ENCODE data around the gene AP3D1. TPM values are rescaled to one million over a fixed set of nuclear protein-coding genes. Genes with fewer than 3 reads are reported as not detected.

Gene AP3D1
- total and polyA plus RNA-seq, 4 donors: 21.7 to 79.8 (median 59.6) TPM

- peak overlapping the region; percentile 86 to 87 for H3K9ac ChIP-seq (ENCODE audit: low read depth in 1 of 2, low read length in 2 of 2)
- 28% methylated on average over 24 of the region's 24 CpGs for whole genome bisulfite sequencing
- H3K4me1 ChIP-seq (ENCODE audit: control insufficient read depth in 4 of 4, insufficient read depth in 4 of 4, low read length in 3 of 4): peaks cover 11 to 41% (median 24%) of the 10 kb centered on the region in 4 donors
Measured at GRCh38 chr19:2059422-2060201, 91.8 kb downstream of the AP3D1 start.

More at GRCh38 chr19:2059422-2060201, 91.8 kb downstream of the AP3D1 start:
- H3K4me3 ChIP-seq (ENCODE audit: low read depth in 1 of 3, low read length in 3 of 3): peak overlapping the region in 1 of 3 donors; percentile 7
- peak overlapping the region; percentile 89 to 99 for H3K27ac ChIP-seq (ENCODE audit: low read depth in 1 of 2, low read length in 2 of 2)
- no peaks in the 10 kb centered on the region for H3K27me3 ChIP-seq (ENCODE audit: control insufficient read depth in 4 of 4, insufficient read depth in 4 of 4, low read length in 3 of 4)
- no peak for DNase-seq (ENCODE audit: low spot score)
- TF ChIP-seq TAF1 (conservative IDR thresholded peaks at IDR 0.05) (peak; percentile 41), JUND (IDR thresholded peaks at IDR 0.05) (peak in 1 of 2 donors; percentile 61), SP1 (IDR thresholded peaks at IDR 0.05) (peak; percentile 94), HNF4G (IDR thresholded peaks at IDR 0.05) (peak; percentile 12), YY1 (IDR thresholded peaks at IDR 0.05) (peak; percentile 92), GABPA (IDR thresholded peaks at IDR 0.05 in 1 of 2, conservative IDR thresholded peaks at IDR 0.05 in 1 of 2) (peak in 1 of 2 donors; percentile 55), HNF4A (conservative IDR thresholded peaks at IDR 0.05) (peak; percentile 90 to 95), RXRA (IDR thresholded peaks at IDR 0.05) (peak; percentile 95 to 96), FOXA1 (IDR thresholded peaks at IDR 0.05) (peak; percentile 53), ATF3 (IDR thresholded peaks at IDR 0.05) (peak; percentile 13), NR2F2 (IDR thresholded peaks at IDR 0.05) (peak; percentile 62), RAD21 (IDR thresholded peaks at IDR 0.05) (peak in 1 of 2 donors; percentile 58), EGR1 (IDR thresholded peaks at IDR 0.05; ENCODE audit: low read depth in 2 of 2) (peak in 1 of 2 donors; percentile 49), FOXA2 (IDR thresholded peaks at IDR 0.05) (peak; percentile 54)
- TF ChIP-seq, protein P1, sequence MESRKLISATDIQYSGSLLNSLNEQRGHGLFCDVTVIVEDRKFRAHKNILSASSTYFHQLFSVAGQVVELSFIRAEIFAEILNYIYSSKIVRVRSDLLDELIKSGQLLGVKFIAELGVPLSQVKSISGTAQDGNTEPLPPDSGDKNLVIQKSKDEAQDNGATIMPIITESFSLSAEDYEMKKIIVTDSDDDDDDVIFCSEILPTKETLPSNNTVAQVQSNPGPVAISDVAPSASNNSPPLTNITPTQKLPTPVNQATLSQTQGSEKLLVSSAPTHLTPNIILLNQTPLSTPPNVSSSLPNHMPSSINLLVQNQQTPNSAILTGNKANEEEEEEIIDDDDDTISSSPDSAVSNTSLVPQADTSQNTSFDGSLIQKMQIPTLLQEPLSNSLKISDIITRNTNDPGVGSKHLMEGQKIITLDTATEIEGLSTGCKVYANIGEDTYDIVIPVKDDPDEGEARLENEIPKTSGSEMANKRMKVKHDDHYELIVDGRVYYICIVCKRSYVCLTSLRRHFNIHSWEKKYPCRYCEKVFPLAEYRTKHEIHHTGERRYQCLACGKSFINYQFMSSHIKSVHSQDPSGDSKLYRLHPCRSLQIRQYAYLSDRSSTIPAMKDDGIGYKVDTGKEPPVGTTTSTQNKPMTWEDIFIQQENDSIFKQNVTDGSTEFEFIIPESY (IDR thresholded peaks at IDR 0.05): peak; percentile 54
- TF ChIP-seq, protein P2, sequence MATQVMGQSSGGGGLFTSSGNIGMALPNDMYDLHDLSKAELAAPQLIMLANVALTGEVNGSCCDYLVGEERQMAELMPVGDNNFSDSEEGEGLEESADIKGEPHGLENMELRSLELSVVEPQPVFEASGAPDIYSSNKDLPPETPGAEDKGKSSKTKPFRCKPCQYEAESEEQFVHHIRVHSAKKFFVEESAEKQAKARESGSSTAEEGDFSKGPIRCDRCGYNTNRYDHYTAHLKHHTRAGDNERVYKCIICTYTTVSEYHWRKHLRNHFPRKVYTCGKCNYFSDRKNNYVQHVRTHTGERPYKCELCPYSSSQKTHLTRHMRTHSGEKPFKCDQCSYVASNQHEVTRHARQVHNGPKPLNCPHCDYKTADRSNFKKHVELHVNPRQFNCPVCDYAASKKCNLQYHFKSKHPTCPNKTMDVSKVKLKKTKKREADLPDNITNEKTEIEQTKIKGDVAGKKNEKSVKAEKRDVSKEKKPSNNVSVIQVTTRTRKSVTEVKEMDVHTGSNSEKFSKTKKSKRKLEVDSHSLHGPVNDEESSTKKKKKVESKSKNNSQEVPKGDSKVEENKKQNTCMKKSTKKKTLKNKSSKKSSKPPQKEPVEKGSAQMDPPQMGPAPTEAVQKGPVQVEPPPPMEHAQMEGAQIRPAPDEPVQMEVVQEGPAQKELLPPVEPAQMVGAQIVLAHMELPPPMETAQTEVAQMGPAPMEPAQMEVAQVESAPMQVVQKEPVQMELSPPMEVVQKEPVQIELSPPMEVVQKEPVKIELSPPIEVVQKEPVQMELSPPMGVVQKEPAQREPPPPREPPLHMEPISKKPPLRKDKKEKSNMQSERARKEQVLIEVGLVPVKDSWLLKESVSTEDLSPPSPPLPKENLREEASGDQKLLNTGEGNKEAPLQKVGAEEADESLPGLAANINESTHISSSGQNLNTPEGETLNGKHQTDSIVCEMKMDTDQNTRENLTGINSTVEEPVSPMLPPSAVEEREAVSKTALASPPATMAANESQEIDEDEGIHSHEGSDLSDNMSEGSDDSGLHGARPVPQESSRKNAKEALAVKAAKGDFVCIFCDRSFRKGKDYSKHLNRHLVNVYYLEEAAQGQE (IDR thresholded peaks at IDR 0.05): peak; percentile 70
- TF ChIP-seq, protein P3, sequence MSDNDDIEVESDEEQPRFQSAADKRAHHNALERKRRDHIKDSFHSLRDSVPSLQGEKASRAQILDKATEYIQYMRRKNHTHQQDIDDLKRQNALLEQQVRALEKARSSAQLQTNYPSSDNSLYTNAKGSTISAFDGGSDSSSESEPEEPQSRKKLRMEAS (IDR thresholded peaks at IDR 0.05): peak; percentile 91
- TF ChIP-seq, protein P4, sequence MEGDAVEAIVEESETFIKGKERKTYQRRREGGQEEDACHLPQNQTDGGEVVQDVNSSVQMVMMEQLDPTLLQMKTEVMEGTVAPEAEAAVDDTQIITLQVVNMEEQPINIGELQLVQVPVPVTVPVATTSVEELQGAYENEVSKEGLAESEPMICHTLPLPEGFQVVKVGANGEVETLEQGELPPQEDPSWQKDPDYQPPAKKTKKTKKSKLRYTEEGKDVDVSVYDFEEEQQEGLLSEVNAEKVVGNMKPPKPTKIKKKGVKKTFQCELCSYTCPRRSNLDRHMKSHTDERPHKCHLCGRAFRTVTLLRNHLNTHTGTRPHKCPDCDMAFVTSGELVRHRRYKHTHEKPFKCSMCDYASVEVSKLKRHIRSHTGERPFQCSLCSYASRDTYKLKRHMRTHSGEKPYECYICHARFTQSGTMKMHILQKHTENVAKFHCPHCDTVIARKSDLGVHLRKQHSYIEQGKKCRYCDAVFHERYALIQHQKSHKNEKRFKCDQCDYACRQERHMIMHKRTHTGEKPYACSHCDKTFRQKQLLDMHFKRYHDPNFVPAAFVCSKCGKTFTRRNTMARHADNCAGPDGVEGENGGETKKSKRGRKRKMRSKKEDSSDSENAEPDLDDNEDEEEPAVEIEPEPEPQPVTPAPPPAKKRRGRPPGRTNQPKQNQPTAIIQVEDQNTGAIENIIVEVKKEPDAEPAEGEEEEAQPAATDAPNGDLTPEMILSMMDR (IDR thresholded peaks at IDR 0.05; ENCODE audit: low read depth, low read length, missing input control): no peak
- no peaks in the 10 kb centered on the region for H3K9me3 ChIP-seq (ENCODE audit: control insufficient read depth in 4 of 4, low read length in 3 of 4)
- no peaks in the 10 kb centered on the region for H3K36me3 ChIP-seq (ENCODE audit: control insufficient read depth in 4 of 4, insufficient read depth in 3 of 4, low read depth in 1 of 4, low read length in 3 of 4)
